WERI-Rb-1 (cell line): Measurements from ENCODE around the gene CCNJ.

Experiments
- DNase-seq: peaks from one replicate; pipeline ENCODE4 v3.0.0-alpha.2; 2020
- H3K27ac ChIP-seq: fragments of 250-450 bp; sonication (Bioruptor Pico); 2 replicates; pipeline ENCODE4 v1.5.1; 2020; ENCODE audit warnings: mild to moderate bottlenecking, moderate library complexity
- H3K27me3 ChIP-seq: fragments of 250-450 bp; sonication (Bioruptor Pico); 2 replicates; pipeline ENCODE4 v1.5.1; 2021; ENCODE audit warnings: mild to moderate bottlenecking, low read depth, moderate library complexity; ENCODE audit not compliant: insufficient read depth, severe bottlenecking
- H3K36me3 ChIP-seq: fragments of 250-450 bp; sonication (Bioruptor Pico); 2 replicates; pipeline ENCODE4 v1.5.1; 2020; ENCODE audit warnings: mild to moderate bottlenecking, moderate library complexity
- H3K4me3 ChIP-seq: 2 replicates; pipeline ENCODE4 v1.5.1; 2011; ENCODE audit warnings: low read depth, mild to moderate bottlenecking, control low read depth, low read length
- H3K9me3 ChIP-seq: fragments of 250-450 bp; sonication (Bioruptor Pico); 2 replicates; pipeline ENCODE4 v1.5.1; 2021; ENCODE audit warnings: mild to moderate bottlenecking, moderate library complexity; ENCODE audit not compliant: severe bottlenecking
- CTCF ChIP-seq: IDR thresholded peaks from 2 replicates; pipeline ENCODE4 v1.5.1; 2011; ENCODE audit warnings: low read depth, mild to moderate bottlenecking, control low read depth, inconsistent platforms, low read length

CCNJ gene

GRCh38 chr10:96021332-96021731 lies 22.1 kb upstream of the CCNJ start:
- TF ChIP-seq CTCF = no peak
- Histone ChIP-seq H3K36me3 (no peaks in the 10 kb centered on the region), H3K27me3 (no peaks in the 10 kb centered on the region), H3K4me3 (no peak overlapping the region), H3K27ac (no peak overlapping the region), H3K9me3 (no peaks in the 10 kb centered on the region)
- DNase-seq = no peak

- Histone ChIP-seq H3K9me3 (no peaks in the 10 kb centered on the region), H3K4me3 (no peak overlapping the region), H3K27me3 (no peaks in the 10 kb centered on the region), H3K27ac (no peak overlapping the region), H3K36me3 (no peaks in the 10 kb centered on the region)
- TF ChIP-seq CTCF = no peak
- DNase-seq = no peak
These were observed 20.6 kb upstream of the CCNJ start for GRCh38 chr10:96022739-96023138.

- Histone ChIP-seq H3K27me3 (no peaks in the 10 kb centered on the region), H3K9me3 (no peaks in the 10 kb centered on the region), H3K36me3 (no peaks in the 10 kb centered on the region), H3K27ac (no peak overlapping the region), H3K4me3 (no peak overlapping the region)
- TF ChIP-seq CTCF = no peak
- DNase-seq = no peak
These were observed 20.2 kb upstream of the CCNJ start for GRCh38 chr10:96023168-96023567.

GRCh38 chr10:96025566-96025965 lies 17.8 kb upstream of the CCNJ start:
- Histone ChIP-seq H3K27ac (no peak overlapping the region), H3K36me3 (no peaks in the 10 kb centered on the region), H3K27me3 (no peaks in the 10 kb centered on the region), H3K4me3 (no peak overlapping the region), H3K9me3 (no peaks in the 10 kb centered on the region)
- DNase-seq = peak; percentile 36
- peak; percentile 49 for TF ChIP-seq CTCF

GRCh38 chr10:96034625-96035024 lies 8.8 kb upstream of the CCNJ start:
- Histone ChIP-seq H3K27me3 (no peaks in the 10 kb centered on the region), H3K27ac (no peak overlapping the region), H3K9me3 (no peaks in the 10 kb centered on the region), H3K4me3 (no peak overlapping the region), H3K36me3 (no peaks in the 10 kb centered on the region)
- no peak for TF ChIP-seq CTCF
- no peak for DNase-seq
